HG03135 (cell line): ENCODE results near the gene GART.
A peak's percentile ranks its signal among the peaks of the same experiment; 100 is the strongest.
"Not testable (repeated sequence)": the region's sequence is repeated elsewhere in the genome, so short reads cannot be mapped to it uniquely, and the experiment has no call there.

ENCODE experiments used
- ATAC-seq: cut with Tn5 transposase; IDR thresholded peaks from one replicate; pipeline ENCODE4 v1.9.1; 2021; ENCODE audit warnings: mild to moderate bottlenecking, moderate library complexity; ENCODE audit not compliant: unreplicated experiment

GART gene

DNA sequence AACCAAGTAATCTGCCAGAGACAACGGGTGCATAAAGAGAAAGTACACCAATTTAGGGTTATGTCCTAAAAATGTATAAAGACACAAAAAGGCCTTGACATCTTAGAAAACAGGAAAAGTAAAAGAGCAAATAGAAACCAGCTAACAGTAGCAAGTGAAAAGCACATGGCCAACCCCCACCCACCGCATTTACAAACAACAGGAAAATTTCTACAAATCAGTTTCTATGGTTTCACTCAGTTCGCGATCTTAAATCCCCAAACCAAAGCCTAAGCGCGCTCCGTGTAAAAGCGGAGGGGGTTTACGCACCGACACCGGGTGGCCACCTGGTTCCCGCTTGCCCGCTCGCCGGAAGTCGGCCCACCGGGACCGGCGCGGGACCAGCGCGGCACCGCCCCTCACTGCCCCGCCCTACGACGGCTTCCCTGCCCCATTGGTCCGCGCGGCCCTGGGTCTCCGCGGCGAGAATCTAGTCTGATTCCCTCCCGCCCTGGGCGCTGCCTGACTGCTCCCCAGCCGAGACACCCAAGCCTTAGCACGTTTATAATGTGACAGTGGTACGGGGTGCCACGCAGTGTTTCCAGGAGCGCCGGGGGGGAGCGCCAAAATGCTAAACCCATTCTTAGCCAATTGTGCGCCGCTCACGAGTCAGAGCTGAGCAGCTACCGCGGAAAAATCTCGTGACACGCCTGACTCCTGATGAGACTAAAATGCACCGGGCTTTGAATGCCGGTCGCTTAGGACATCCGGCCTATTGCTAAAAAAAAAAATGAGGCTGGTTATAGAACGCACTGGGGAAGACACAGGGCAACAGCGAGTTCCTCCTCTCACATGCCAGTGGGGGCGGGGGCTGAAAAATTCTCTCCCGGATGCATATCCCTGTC is at the start of gene GART:
GART (minus strand) TSS at position 362 of the 884 bp plus-strand sequence. CDS start 2,802 bp downstream, outside the sequence.
- ATAC-seq, result peak; percentile 56

DNA sequence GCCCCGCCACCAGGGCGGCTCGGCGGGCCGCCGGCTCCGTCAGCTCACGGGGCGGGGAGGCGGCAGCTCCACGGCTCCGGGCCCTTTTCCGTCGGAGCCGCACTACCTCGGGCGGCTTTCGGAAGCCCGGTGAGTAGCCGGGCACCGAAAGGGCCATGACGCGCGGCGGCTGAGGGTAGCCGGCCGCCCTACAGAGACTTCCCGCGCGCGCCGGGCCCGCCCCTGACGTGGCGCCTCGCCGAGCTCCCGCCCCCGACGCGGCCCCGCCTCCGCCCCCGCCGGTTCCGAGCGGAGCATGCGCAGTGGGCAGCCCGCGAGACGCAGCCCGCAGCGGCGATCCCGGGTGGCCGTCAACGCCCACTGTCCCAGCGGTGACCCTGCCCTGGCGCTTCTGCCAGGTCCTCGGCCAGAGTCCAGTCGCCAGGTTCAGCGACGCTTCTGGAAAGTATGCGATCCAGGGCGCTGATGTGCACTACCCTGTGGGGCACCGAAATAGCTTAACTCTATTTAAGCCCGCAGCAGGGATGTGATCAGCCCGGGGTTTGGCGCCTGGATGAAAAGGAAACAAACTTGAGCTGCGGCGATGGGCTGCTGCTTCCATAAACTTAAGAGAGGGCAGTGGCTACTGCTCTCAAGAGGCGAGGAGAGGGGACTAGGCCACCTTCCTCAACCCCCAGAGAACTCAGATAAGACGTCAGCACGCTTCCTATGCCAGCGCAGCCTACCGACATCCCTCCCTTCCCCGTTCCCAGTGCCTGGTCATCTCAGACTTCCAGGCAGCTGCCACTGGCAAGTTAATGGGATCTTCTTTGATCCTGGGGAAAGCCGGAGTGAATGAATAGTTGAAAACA is 46.8 kb upstream of the GART start, which contains the start of gene DONSON:
DONSON (minus strand) TSS at position 200 of the 851 bp plus-strand sequence; CDS start at position 157, 43 bp downstream.
- ATAC-seq, result peak; percentile 82

DNA sequence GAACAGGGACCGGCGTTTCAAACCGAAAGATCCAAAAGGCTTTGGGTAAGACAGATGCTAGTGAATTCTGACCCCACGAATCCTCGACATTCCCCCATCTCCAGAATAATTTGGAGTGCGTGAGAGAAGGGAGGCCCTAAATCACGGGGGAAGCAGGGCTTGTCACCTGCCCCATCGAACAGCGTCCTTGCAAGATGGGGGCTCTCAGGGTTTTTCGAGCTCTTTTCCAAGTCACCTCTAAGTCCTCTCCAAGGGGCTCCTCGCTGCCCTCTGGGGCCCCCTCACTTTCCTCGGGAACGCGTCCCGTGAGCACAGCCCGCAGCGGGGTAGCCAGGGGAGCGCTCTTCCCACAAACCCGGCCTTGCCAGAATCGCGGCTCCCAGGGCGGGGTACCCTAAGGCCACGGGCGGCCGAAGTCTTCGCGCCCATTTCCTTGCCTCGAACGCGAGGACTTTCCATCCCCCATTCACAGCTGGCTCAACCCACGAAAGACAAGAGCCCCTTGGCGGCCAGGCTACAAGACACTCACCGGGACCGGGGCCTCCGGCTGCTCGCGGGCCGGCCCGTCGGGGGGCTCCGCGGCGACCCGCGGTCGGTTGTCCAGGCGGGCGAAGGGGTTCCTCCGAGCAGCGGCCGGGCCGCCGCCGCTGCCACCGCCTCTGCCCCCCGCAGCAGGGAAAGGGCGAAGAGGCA is 46.0 kb upstream of the GART start:
- peak; percentile 34 for ATAC-seq

DNA sequence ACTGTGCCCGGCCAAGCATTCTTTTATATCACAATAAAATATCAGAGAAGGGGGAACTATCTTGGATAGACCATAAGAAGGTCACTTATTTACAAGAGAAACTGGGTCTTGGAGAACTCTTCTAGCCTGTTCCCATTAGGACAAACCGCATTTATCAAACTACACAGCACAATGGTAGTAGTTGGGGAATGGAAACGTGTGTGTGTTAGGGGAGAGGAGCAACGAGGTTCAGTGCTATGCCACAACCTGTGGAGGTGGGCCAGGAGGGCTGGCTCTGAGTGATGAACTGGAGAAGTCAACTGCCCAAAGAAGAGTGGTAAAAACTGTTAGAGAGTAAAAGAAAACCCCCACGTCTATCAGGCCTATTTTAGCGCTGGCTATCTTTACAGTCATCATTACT is 45.0 kb upstream of the GART start:
- ATAC-seq, result no peak

GRCh38 chr21:33584455-33584854 is 42.5 kb upstream of the GART start:
- ATAC-seq, result no peak

GRCh38 chr21:33578959-33579542 is 37.1 kb upstream of the GART start:
- no peak for ATAC-seq

- no peak for ATAC-seq
These were observed 36.3 kb upstream of the GART start for GRCh38 chr21:33578214-33578613.

DNA sequence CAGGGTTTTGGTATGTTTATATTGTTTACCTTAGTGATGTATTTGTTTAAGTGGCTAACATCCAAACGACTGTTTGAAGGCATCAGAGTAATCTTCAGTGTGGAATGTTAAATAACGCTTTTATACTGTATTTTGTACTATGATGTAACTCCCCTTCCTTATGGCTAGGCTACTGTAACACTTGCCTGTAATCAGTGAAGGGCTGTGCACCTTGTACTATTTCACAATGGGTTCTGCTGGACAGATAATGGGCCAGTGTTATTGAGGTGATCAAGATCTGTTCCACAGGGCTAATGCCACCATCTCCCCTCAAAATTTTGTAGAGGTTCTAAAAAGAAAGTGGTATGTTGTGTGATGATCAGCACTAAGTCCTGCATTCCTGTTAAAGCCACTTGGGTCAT is 34.8 kb upstream of the GART start:
- not testable (repeated sequence) for ATAC-seq

DNA sequence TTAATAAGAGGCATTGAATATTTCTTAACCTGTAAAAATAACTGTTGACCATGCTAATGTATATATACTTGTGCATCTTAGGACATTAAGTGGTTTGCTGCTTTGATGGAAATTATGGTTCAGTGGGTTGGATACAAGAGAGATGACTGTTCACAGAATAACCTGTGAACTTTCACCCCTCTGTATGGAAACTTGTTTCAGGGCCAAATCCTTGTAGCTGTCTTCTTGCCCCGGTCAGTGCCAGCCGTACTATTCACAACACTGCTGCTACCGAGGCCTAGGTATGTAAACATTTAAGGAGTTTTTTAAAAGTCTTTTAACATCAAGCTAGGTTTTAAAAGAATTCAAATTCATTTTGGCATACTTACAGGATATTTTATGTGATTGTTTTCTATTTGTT is 30.4 kb upstream of the GART start:
- ATAC-seq, result no peak

- no peak for ATAC-seq
These were observed 28.1 kb upstream of the GART start for GRCh38 chr21:33569991-33570390.

GRCh38 chr21:33568448-33568847 is 26.5 kb upstream of the GART start:
- no peak for ATAC-seq

GRCh38 chr21:33567914-33568313 is 26.0 kb upstream of the GART start:
- no peak for ATAC-seq

- no peak for ATAC-seq
These were observed 24.6 kb upstream of the GART start for GRCh38 chr21:33566514-33566913.

- no peak for ATAC-seq
These were observed 20.5 kb upstream of the GART start for GRCh38 chr21:33562389-33562788.

DNA sequence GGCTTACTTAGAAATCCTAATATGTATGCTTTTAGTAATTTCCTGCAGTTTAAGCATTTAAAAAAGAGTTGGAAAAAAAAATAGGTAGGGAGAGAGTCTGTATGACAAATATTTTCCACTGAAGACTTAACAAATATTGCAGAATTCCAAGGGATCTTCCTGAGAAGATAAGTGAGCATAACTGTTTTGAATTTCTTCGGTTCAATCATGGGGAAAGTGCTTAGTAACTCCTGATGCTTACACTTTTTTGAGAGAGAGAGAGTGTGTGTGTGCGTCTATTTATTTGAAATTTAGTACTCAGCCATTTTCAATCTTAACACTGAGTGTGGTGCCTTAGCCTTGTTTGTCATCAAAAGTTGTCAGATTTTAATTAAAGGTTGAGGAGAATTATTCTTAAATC is 19.5 kb upstream of the GART start:
- no peak for ATAC-seq

- no peak for ATAC-seq
These were observed 19.0 kb upstream of the GART start for GRCh38 chr21:33560965-33561364.

- no peak for ATAC-seq
These were observed 17.9 kb upstream of the GART start for GRCh38 chr21:33559813-33560212.

GRCh38 chr21:33558777-33559421 is 17.0 kb upstream of the GART start:
- no peak for ATAC-seq

GRCh38 chr21:33557447-33557846 is 15.5 kb upstream of the GART start:
- no peak for ATAC-seq

DNA sequence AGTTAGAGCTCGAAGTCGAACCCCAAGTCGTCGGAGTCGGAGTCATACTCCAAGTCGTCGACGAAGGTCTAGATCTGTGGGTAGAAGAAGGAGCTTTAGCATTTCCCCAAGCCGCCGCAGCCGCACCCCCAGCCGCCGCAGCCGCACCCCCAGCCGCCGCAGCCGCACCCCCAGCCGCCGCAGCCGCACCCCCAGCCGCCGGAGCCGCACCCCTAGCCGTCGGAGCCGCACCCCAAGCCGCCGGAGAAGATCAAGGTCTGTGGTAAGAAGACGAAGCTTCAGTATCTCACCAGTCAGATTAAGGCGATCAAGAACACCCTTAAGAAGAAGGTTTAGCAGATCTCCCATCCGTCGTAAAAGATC is 13.0 kb upstream of the GART start:
- no peak for ATAC-seq
